Activated naive CD8-positive, alpha-beta T cell treated with anti-CD3 and anti-CD28 coated beads for 36 hours (primary cell): Measurements from ENCODE around the gene NTN3. TPM values are rescaled to one million over a fixed set of nuclear protein-coding genes. Genes with fewer than 3 reads are reported as not detected.

Source experiments
- DNase-seq: peaks from one replicate; pipeline ENCODE4 v3.0.0; 2021
- H3K27ac Mint-ChIP-seq: one replicate; pipeline ENCODE4 v1.8.0; 2022; ENCODE audit warnings: mild to moderate bottlenecking, moderate library complexity, mixed read lengths
- H3K27me3 Mint-ChIP-seq: one replicate; pipeline ENCODE4 v1.8.0; 2022; ENCODE audit warnings: mild to moderate bottlenecking, mixed read lengths
- H3K36me3 Mint-ChIP-seq: one replicate; pipeline ENCODE4 v1.8.0; 2021; ENCODE audit warnings: mild to moderate bottlenecking, mixed read lengths
- H3K4me1 Mint-ChIP-seq: one replicate; pipeline ENCODE4 v1.8.0; 2021; ENCODE audit warnings: mixed read lengths
- H3K4me3 Mint-ChIP-seq: one replicate; pipeline ENCODE4 v1.8.0; 2022; ENCODE audit warnings: mild to moderate bottlenecking, moderate library complexity, mixed read lengths
- H3K9me3 Mint-ChIP-seq: one replicate; pipeline ENCODE4 v1.8.0; 2022; ENCODE audit warnings: mixed read lengths
- total RNA-seq, 2 experiments: library from RNA; stranded (reverse); gene quantifications; one replicate each; pipeline ENCODE4 v1.2.3, GENCODE V29; 2021

NTN3 gene
- total RNA-seq, 2 experiments from 2014 or later: not detected

GRCh38 chr16:2513405-2514332 lies 42.6 kb downstream of the NTN3 start, which contains the start of gene ATP6V0C:
Gene ATP6V0C, plus strand, starts transcription at chr16:2513952. Its CDS starts 152 bp downstream, at chr16:2514104.
- peak; percentile 93 for DNase-seq
- H3K4me1 Mint-ChIP-seq: peaks cover 46% of the 10 kb centered on the region
- H3K9me3 Mint-ChIP-seq: no peaks in the 10 kb centered on the region
- H3K4me3 Mint-ChIP-seq: peak within 1 kb of the TSS; percentile 96
- H3K27me3 Mint-ChIP-seq: no peaks in the 10 kb centered on the region
- H3K27ac Mint-ChIP-seq: peak within 1 kb of the TSS; percentile 93
- peaks cover 21% of the 10 kb centered on the region for H3K36me3 Mint-ChIP-seq

GRCh38 chr16:2514333-2515179 lies 43.5 kb downstream of the NTN3 start:
- H3K4me3 Mint-ChIP-seq: peak overlapping the region; percentile 96
- H3K27me3 Mint-ChIP-seq: no peaks in the 10 kb centered on the region
- H3K9me3 Mint-ChIP-seq: no peaks in the 10 kb centered on the region
- peak; percentile 49 for DNase-seq
- peaks cover 50% of the 10 kb centered on the region for H3K4me1 Mint-ChIP-seq
- peaks cover 21% of the 10 kb centered on the region for H3K36me3 Mint-ChIP-seq
- H3K27ac Mint-ChIP-seq: peak overlapping the region; percentile 88

GRCh38 chr16:2515180-2515851 lies 44.2 kb downstream of the NTN3 start:
- Mint-ChIP-seq H3K36me3 (peaks cover 24% of the 10 kb centered on the region), H3K27ac (peak overlapping the region; percentile 88), H3K27me3 (no peaks in the 10 kb centered on the region), H3K9me3 (no peaks in the 10 kb centered on the region), H3K4me1 (peaks cover 52% of the 10 kb centered on the region), H3K4me3 (peak overlapping the region; percentile 96)
- DNase-seq: no peak

GRCh38 chr16:2516391-2517240 lies 45.5 kb downstream of the NTN3 start:
- Mint-ChIP-seq H3K4me1 (peaks cover 56% of the 10 kb centered on the region), H3K36me3 (peaks cover 32% of the 10 kb centered on the region), H3K9me3 (no peaks in the 10 kb centered on the region), H3K27me3 (no peaks in the 10 kb centered on the region), H3K27ac (peak overlapping the region; percentile 88), H3K4me3 (peak overlapping the region; percentile 96)
- DNase-seq: no peak

GRCh38 chr16:2517954-2518605 lies 47.0 kb downstream of the NTN3 start:
- peak overlapping the region; percentile 88 for H3K27ac Mint-ChIP-seq
- no peaks in the 10 kb centered on the region for H3K27me3 Mint-ChIP-seq
- H3K4me3 Mint-ChIP-seq: no peak overlapping the region
- H3K36me3 Mint-ChIP-seq: peaks cover 32% of the 10 kb centered on the region
- no peak for DNase-seq
- no peaks in the 10 kb centered on the region for H3K9me3 Mint-ChIP-seq
- H3K4me1 Mint-ChIP-seq: peaks cover 45% of the 10 kb centered on the region

- Mint-ChIP-seq H3K9me3 (no peaks in the 10 kb centered on the region), H3K27me3 (no peaks in the 10 kb centered on the region), H3K36me3 (peaks cover 33% of the 10 kb centered on the region), H3K4me1 (peaks cover 41% of the 10 kb centered on the region), H3K27ac (peak overlapping the region; percentile 81), H3K4me3 (peak overlapping the region; percentile 78)
- no peak for DNase-seq
Observed at GRCh38 chr16:2518823-2519710, 48.0 kb downstream of the NTN3 start.

GRCh38 chr16:2519711-2520080 lies 48.6 kb downstream of the NTN3 start:
- no peaks in the 10 kb centered on the region for H3K27me3 Mint-ChIP-seq
- H3K4me3 Mint-ChIP-seq: peak overlapping the region; percentile 78
- no peaks in the 10 kb centered on the region for H3K9me3 Mint-ChIP-seq
- no peak for DNase-seq
- peaks cover 44% of the 10 kb centered on the region for H3K4me1 Mint-ChIP-seq
- H3K36me3 Mint-ChIP-seq: peaks cover 32% of the 10 kb centered on the region
- peak overlapping the region; percentile 81 for H3K27ac Mint-ChIP-seq

- H3K9me3 Mint-ChIP-seq: no peaks in the 10 kb centered on the region
- H3K36me3 Mint-ChIP-seq: peaks cover 30% of the 10 kb centered on the region
- H3K4me3 Mint-ChIP-seq: peak within 1 kb of the TSS; percentile 89
- H3K27ac Mint-ChIP-seq: peak within 1 kb of the TSS; percentile 90
- H3K4me1 Mint-ChIP-seq: peaks cover 42% of the 10 kb centered on the region
- no peaks in the 10 kb centered on the region for H3K27me3 Mint-ChIP-seq
- peak; percentile 90 for DNase-seq
Observed at GRCh38 chr16:2520097-2520783, 49.1 kb downstream of the NTN3 start, which contains the start of gene AMDHD2. Gene AMDHD2, plus strand, starts transcription at chr16:2520371. Its CDS starts 88 bp downstream, at chr16:2520459.

GRCh38 chr16:2520784-2521531 lies 49.9 kb downstream of the NTN3 start:
- Mint-ChIP-seq H3K9me3 (no peaks in the 10 kb centered on the region), H3K27me3 (no peaks in the 10 kb centered on the region), H3K4me3 (peak overlapping the region; percentile 89), H3K4me1 (peaks cover 35% of the 10 kb centered on the region), H3K36me3 (peaks cover 25% of the 10 kb centered on the region), H3K27ac (peak overlapping the region; percentile 90)
- DNase-seq: peak; percentile 53
